K562 (cell line): Measurements from ENCODE around the gene C10orf71. TPM values are rescaled to one million over a fixed set of nuclear protein-coding genes. Genes with fewer than 3 reads are reported as not detected.
A peak's percentile ranks its signal among the peaks of the same experiment; 100 is the strongest.

Experiments used
- BRCA1 ChIP-seq, 2 experiments: fragments of 450-650 bp in 1 of 2; sonication (generic) in 1 of 2; formaldehyde crosslinking in 1 of 2; IDR thresholded peaks; 2 replicates each; pipeline versions ENCODE4 v1.5.0 to v1.6.1; 2017 to 2020; ENCODE audit warnings: mild to moderate bottlenecking in 1 of 2, missing genetic modification reagents in 1 of 2
- CHD1 ChIP-seq: fragments of 200-600 bp; sonication (generic); IDR thresholded peaks from one replicate; pipeline ENCODE4 v1.6.1; 2012; ENCODE audit warnings: mild to moderate bottlenecking, moderate library complexity, low read length, inconsistent platforms
- GABPB2 ChIP-seq: fragments of 250-450 bp; sonication (Bioruptor Pico); conservative IDR thresholded peaks from 2 replicates; pipeline ENCODE4 v1.5.1; 2021; ENCODE audit warnings: mild to moderate bottlenecking
- KAT7 ChIP-seq: sonication (generic); formaldehyde crosslinking; IDR thresholded peaks from 2 replicates; pipeline ENCODE4 v1.8.0; 2022; ENCODE audit warnings: missing genetic modification reagents, mild to moderate bottlenecking, borderline replicate concordance
- MECOM ChIP-seq: fragments of 250-450 bp; sonication (Bioruptor Pico); IDR thresholded peaks from 2 replicates; pipeline ENCODE4 v1.8.0; 2022; ENCODE audit warnings: inconsistent platforms
- NCOA4 ChIP-seq: fragments of 450-650 bp; IDR thresholded peaks from 2 replicates; pipeline ENCODE4 v1.6.1; 2018; ENCODE audit warnings: mild to moderate bottlenecking; ENCODE audit not compliant: partially characterized antibody
- POLR2G ChIP-seq: fragments of 200-400 bp; formaldehyde crosslinking; IDR thresholded peaks from 2 replicates; pipeline ENCODE4 v1.6.1; 2017; ENCODE audit warnings: low read depth, mild to moderate bottlenecking, antibody characterized with exemption, low read length, moderate library complexity
- PTBP1 ChIP-seq: fragments of 200-400 bp; formaldehyde crosslinking; IDR thresholded peaks from 2 replicates; pipeline ENCODE4 v1.6.1; 2017; ENCODE audit warnings: low read depth, low read length
- ZBTB7A ChIP-seq: IDR thresholded peaks from 2 replicates; pipeline ENCODE4 v1.6.1; 2011; ENCODE audit warnings: low read depth, mild to moderate bottlenecking, low read length, moderate library complexity, borderline replicate concordance; ENCODE audit not compliant: control insufficient read depth
- ZNF77 ChIP-seq: fragments of 250-450 bp; sonication (Bioruptor Pico); IDR thresholded peaks from 2 replicates; pipeline ENCODE4 v1.5.0; 2020
- polyA plus RNA-seq, 8 experiments: library from polyadenylated mRNA; depleted of rRNA in 4 of 8; stranded (reverse) in 5 of 8; unstranded in 3 of 8; fragments of >200 nt; fragmentation: Nextera tagmentation in 2 of 8; fragmentation: Illumina TruSeq in 1 of 8; extraction: Ambion mirVana in 2 of 8; extraction: Trizol in 1 of 8; gene quantifications; 2 replicates each; pipeline versions ENCODE4 v1.2.1 to v1.2.3, GENCODE V29; 2011 to 2014; ENCODE audit warnings: inconsistent platforms in 1 of 8, missing spikeins in 1 of 8
- total RNA-seq, 7 experiments: library from RNA; depleted of rRNA in 6 of 7; stranded (reverse); fragments of >200 nt in 6 of 7; fragmentation: Illumina TruSeq in 2 of 7; extraction: Trizol in 2 of 7; gene quantifications; 2 replicates each; pipeline versions ENCODE4 v1.2.1 to v1.2.3, GENCODE V29; 2011 to 2021; ENCODE audit warnings: low replicate concordance in 1 of 7
- TF ChIP-seq, protein P1 (sequence below): fragments of 200-800 bp; sonication (Bioruptor generic); IDR thresholded peaks from 2 replicates; pipeline ENCODE4 v1.6.1; 2017; ENCODE audit warnings: missing genetic modification characterization, missing compliant biosample characterization
- TF ChIP-seq, protein P2 (sequence below): sonication (generic); formaldehyde crosslinking; IDR thresholded peaks from 2 replicates; pipeline ENCODE4 v1.8.1; 2023; ENCODE audit warnings: mild to moderate bottlenecking, missing genetic modification reagents
- TF ChIP-seq, protein P3 (sequence below), 2 experiments: fragments of 200-800 bp in 1 of 2; sonication (Bioruptor generic) in 1 of 2; sonication (generic) in 1 of 2; formaldehyde crosslinking in 1 of 2; IDR thresholded peaks in 1 of 2; conservative IDR thresholded peaks in 1 of 2; 2 replicates each; pipeline versions ENCODE4 v1.5.0 to v1.6.1; 2016 to 2020; ENCODE audit warnings: missing compliant biosample characterization in 1 of 2, missing genetic modification characterization in 1 of 2, missing genetic modification reagents in 1 of 2

C10orf71 gene
- total and polyA plus RNA-seq, 9 of the 15 experiments (the other 6 are each of a cell fraction or from before 2014, with no cell fraction given): 0.06 to 4.5 (median 1.3) TPM

DNA sequence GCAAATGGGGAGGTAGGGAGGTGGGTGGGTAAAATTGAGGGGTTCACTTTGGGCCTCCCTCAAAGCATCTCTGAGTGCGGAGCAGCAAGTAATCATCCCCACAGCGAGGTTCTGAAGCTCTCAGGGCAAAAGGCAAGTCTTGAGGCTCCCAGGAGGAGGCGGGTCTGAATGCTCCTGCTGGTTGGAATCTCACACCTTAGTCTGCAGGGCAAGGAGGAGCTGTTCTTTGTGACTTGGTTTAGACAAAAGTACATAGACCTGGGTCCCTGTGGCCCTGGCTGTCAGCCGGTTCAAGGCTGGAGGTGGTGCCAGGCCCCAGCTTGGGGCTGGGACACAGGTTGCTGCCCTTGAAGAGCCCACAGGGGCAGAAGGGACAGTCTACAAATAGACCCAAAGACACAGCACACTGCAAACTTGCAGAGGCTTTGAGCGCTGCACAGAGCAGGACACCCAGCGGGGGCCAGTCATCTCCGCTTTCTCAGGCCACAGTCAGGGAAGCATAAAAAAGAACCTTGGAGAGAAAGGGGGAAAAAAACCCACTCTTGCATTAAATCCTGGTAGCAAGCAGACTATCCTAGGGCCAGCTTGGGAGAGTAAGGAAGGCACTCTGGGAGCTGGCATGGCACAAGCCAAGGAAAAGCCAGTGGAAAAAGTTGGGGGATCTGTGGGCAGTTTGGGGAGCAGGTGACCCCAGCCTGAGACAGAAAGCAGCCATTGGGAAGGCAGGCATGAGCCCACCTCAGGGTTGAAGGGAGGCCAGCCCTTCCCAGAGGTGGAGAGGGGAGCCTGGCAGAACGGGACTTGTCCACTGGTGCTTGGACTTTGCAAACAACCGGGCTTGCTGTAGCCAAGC lies 926 bp upstream of the C10orf71 start (continued):
- TF ChIP-seq, protein P1, sequence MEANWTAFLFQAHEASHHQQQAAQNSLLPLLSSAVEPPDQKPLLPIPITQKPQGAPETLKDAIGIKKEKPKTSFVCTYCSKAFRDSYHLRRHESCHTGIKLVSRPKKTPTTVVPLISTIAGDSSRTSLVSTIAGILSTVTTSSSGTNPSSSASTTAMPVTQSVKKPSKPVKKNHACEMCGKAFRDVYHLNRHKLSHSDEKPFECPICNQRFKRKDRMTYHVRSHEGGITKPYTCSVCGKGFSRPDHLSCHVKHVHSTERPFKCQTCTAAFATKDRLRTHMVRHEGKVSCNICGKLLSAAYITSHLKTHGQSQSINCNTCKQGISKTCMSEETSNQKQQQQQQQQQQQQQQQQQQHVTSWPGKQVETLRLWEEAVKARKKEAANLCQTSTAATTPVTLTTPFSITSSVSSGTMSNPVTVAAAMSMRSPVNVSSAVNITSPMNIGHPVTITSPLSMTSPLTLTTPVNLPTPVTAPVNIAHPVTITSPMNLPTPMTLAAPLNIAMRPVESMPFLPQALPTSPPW (CRISPR knock-in tag): no peak
- TF ChIP-seq POLR2G (peak; percentile 23; the same call in 1 of the 2 replicates), GABPB2 (CRISPR knock-in tag) (0 out of 2 replicates have a peak, but pooled peaks have one; percentile 38), MECOM (0 out of 2 replicates have a peak, but pooled peaks have one; percentile 13), BRCA1 (IDR thresholded peaks at IDR 0.05) (no peak), BRCA1 (CRISPR knock-in tag; IDR thresholded peaks at IDR 0.05) (no peak), PTBP1 (no peak), ZNF77 (CRISPR knock-in tag) (no peak), CHD1 (peak; percentile 94), KAT7 (0 out of 2 replicates have a peak, but pooled peaks have one; percentile 41), ZBTB7A (no peak), NCOA4 (no peak)
- TF ChIP-seq, protein P2, sequence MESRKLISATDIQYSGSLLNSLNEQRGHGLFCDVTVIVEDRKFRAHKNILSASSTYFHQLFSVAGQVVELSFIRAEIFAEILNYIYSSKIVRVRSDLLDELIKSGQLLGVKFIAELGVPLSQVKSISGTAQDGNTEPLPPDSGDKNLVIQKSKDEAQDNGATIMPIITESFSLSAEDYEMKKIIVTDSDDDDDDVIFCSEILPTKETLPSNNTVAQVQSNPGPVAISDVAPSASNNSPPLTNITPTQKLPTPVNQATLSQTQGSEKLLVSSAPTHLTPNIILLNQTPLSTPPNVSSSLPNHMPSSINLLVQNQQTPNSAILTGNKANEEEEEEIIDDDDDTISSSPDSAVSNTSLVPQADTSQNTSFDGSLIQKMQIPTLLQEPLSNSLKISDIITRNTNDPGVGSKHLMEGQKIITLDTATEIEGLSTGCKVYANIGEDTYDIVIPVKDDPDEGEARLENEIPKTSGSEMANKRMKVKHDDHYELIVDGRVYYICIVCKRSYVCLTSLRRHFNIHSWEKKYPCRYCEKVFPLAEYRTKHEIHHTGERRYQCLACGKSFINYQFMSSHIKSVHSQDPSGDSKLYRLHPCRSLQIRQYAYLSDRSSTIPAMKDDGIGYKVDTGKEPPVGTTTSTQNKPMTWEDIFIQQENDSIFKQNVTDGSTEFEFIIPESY (CRISPR knock-in tag): peak; percentile 33; the same call in 1 of the 2 replicates
- TF ChIP-seq, protein P3, sequence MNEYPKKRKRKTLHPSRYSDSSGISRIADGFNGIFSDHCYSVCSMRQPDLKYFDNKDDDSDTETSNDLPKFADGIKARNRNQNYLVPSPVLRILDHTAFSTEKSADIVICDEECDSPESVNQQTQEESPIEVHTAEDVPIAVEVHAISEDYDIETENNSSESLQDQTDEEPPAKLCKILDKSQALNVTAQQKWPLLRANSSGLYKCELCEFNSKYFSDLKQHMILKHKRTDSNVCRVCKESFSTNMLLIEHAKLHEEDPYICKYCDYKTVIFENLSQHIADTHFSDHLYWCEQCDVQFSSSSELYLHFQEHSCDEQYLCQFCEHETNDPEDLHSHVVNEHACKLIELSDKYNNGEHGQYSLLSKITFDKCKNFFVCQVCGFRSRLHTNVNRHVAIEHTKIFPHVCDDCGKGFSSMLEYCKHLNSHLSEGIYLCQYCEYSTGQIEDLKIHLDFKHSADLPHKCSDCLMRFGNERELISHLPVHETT (CRISPR knock-in tag; conservative IDR thresholded peaks at IDR 0.05 in 1 of 2, IDR thresholded peaks at IDR 0.05 in 1 of 2): peak in 1 of 2 experiments; percentile 18; a peak in 1 of 4 replicates
- TF ChIP-seq, all 486 proteins: peak for 18
